NCI-H345 treated with DMSO at 0.1 percent for 48 hours (cell line): ENCODE data around the gene ACOX3.
A peak's percentile ranks its signal among the peaks of the same experiment; 100 is the strongest.
"Not testable (repeated sequence)": the region's sequence is repeated elsewhere in the genome, so short reads cannot be mapped to it uniquely, and the experiment has no call there.

Experiments used
- DNase-seq: peaks from one replicate; lab custom pipeline; 2025; ENCODE audit not compliant: unreplicated experiment; lab: John Stamatoyannopoulos, UW

Gene ACOX3

DNA sequence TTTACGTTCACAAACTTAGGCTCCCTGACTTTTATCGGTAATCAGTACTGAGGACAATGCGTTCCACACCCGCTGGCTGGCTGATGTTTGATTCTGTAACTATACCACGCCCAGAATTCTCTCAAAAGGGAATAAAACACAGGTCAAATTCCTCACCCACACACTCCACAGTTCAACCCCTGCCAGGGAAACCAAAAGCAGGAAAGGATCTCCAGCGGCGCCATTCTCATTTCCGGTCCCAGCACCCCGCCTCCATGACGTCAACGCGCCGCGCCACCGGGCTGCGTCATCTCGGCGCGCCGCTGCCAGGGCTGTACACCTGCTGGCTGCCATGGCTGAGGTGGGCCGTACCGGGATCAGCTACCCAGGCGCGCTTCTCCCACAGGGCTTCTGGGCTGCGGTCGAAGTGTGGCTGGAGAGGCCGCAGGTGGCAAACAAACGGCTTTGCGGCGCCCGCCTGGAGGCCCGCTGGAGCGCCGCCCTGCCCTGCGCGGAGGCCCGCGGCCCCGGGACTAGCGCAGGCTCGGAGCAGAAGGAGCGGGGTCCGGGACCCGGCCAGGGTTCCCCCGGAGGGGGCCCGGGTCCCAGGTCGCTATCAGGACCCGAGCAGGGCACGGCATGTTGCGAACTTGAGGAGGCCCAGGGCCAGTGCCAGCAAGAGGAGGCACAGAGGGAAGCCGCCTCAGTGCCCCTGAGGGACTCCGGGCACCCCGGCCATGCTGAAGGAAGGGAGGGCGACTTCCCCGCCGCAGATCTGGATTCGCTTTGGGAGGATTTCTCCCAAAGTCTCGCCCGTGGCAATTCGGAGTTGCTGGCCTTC is at the start of gene ACOX3, which contains the start of gene TRMT44:
TSS of gene ACOX3 (minus strand) at position 232 of the 820 bp plus-strand sequence. CDS start 24,202 bp downstream, outside the sequence.
TSS of gene TRMT44 (plus strand) at position 286 of the 820 bp plus-strand sequence. CDS start at position 332, 46 bp downstream.
- DNase-seq = peak; percentile 44

DNA sequence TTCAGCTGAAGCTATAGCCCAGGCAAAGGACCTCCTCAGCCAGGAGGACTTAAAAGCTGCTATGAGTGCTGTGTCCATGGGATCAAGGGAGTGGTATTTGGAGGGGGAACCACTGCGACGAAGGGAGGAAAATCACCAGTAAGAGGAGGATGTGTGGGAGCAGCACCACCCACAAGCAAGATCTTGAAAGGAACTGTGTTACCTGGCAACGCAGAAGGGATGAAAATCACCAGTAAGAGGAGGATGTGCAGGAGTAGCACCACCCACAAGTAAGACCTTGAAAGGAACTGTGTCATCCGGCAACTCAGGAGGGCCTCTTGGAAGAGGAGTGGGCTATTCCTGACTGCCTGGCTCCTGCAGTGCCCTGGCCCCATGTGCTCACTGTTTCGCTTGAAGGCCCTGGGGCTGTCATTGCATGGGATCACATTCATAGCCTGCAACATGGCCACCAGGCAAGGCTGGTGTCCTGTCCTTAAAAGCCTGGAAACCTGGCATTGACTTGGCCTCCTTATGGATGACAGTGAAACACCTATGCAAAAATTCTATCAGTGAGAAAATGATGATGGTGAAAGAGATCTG is 48.4 kb upstream of the ACOX3 start:
- no peak for DNase-seq

DNA sequence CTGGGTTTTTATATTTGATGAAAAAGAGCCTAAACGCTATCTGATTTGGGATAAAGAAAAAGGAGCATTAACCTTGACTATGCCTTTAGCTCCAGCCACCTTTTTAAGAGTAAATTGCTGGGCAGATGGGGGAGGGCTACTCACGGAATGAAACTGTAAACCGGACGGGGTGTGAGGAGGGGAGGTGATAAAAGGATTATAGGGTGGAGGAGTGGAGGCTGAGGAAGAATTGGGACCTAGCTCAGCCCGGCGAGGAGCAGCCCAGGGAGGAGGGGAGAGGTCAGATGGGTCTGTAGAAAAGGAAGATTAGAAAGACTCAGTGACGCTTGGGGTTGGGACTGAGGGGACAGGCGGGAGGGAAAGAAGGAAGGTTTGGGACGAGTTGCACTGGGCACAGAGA is 46.1 kb upstream of the ACOX3 start:
- DNase-seq = not testable (repeated sequence)

DNA sequence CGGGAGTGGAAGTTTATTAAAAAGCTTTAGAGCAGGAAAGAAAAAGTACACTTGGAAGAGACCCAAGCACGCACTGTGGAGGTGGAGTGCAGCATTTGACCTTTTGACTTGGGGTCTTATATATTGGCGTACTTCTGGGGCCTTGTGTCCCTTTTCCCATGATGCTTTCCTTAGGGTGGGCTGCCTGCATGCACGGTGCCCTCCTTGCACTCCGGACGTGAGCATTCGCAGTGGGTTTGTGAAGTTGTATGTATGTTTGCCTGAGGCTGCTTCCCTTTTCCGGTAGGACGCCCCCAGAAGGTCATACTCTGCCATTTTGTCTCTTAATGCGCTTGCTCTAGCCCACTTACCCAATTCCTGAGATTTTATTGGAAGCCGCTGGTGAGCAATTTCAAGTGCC is 39.7 kb upstream of the ACOX3 start:
- DNase-seq = no peak

DNA sequence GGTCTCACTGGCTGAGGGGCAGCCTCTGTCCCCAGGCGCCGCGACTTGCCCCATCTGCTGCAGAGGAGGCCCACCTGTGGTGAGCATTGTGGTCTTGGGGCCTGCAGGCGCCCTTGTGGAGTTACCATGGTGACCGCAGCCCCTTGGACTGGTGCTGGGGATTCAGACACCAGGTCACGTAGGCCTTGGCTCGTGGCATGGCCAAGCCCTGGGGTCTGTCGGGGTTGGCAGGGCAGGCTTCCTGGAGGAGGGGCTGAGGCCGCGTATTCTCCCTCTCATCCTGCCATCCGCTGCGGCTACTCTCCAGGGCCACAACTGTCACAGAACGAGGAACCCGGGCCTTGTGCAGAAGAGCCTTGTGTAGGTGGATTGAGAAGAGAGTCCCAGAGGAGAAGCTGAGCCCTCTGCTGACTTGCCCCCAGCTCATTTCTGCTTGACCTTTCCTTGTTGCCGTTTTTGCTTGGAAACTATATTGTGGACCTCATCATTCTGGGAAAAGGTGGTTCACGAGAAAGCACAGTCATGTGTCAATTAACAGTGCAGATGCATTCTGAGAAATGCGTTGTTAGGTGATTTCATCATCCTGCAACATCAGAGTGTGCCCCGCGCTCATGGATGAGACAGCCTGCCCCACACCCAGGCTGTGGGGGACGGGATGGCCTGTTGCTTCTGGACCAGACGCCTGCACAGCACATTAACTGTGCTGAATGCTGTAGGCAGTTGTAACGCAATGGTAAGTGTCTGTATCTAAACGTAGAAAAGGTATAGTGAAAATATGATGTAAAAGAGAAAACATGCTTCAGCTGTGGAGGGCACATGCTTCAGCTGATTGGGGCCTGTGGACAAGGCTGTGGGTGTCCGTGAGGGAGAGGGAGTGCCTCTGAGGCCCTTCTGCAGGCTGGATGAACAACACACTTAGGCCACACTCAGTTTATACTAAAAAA is 38.5 kb upstream of the ACOX3 start:
- DNase-seq = no peak

DNA sequence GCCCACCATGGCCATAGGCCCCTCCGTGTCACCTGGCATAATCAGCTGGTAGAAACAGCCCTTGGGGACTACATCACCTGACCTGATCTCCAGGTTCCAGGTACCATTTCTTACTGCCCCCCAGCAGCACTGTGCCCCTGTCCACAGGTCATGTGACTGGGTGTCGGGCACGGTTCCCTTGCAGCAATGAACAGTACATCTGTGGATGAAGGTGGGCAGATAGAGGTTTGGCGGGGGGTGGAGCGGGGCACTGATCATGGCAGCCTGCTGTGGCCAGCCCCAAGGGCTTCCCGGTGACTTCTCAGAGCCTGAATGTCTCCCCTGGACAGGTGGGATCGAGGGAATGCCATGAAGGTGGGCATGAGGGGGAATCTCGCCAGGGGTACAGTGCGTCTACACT is 37.8 kb upstream of the ACOX3 start:
- no peak for DNase-seq

DNA sequence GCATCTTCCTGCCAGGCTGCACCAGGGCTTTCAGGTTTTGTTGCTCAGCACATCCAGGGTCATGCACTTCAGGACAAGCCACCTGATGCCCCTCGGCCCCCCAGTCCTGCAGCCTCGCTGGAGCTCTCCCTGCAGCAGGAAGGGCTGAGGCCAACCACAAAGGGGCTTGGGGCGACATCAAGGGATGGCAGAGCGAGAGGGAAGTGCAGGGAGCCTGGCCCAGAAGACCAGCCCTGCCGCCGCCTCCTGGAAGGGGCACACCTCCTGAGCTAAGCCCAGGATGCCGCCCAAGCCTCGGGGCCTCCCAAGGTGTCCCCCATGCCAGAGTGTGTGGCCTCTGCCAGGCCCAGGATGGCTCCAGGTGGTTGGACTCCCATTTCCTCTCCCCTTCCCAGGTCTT is 37.2 kb upstream of the ACOX3 start:
- DNase-seq = no peak

DNA sequence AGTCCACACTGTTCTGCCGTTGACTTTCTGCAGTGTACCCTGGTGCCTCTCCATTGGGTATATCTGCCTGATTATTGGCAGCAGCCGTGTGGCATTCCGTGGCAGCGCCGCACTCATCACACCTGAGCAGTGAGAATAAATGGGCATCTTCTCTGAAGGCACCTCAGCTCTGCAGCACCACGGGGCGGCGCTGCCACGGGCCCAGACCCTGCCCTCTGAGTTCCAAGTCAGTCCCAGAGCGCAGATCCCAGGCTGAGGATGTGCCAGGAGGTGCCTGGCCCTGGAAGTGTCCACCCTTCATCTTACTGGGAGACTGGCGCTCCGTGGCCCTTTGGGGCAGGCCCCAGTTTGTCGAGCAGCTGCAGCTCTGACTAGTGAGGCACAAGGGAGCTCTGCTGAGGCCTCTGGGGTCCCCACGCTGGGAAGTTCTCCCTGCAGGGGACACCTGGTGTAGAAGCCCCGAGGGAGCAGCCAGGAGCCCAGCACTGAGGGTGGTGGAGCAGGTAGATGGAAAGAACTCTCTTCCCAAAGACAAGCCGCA is 36.6 kb upstream of the ACOX3 start:
- no peak for DNase-seq

DNA sequence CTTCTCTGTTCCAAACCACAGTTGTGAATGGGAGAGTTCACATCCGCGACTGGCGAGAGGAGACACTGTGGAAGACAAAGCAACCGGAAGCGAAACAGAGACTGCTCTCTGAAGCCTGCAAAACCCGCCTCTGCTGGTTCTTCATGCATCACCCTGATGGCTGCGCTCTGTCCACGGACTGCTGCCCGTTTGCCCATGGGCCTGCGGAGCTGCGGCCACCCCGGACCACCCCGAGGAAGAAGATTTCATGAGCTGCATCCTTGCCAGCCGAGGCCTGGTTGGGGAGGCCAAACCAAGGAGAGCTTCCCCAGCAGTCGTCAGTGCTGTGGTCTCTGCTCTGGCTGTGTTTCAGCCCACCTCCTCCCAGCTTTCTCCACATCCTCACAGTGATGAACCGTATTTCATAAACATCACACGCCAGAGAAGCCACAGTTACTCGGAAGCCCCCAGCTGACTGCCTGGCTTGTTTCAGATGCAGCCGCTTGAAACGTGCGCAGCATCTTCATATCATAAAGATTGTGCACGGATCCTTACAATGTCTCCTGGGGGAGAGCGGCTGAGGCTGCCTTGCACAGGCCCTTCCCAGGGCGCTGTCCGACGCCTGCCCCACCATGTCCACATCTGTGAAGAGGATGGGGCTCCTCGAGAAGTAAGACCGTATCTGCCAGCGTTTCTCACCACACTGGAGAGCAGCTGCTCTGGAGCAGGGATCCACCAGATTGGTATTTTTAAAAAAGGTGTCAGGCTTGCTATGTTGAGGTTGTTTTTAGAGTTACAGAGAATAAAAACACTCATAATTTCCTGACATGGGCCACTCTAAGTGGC is 35.4 kb upstream of the ACOX3 start:
- DNase-seq = no peak

DNA sequence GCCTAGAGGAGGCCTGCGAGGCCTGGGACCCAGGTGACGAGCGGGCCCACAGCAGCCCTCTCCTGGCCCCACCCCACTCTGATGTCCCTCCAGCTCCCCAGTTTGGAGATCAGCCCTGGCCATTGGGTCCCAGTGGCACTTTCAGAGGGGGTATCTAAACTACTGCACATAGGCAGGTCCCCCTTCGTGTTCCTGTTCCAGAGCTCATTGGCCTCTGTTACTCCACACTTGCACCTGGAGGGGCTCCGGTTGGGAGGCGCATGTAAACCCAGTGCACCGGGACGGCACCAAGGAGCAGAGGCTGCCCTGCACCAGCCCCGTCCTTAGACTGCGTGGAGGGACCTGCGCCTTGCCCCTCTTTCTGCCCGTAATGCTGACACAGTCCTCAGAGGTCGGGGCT is 34.3 kb upstream of the ACOX3 start:
- no peak for DNase-seq

DNA sequence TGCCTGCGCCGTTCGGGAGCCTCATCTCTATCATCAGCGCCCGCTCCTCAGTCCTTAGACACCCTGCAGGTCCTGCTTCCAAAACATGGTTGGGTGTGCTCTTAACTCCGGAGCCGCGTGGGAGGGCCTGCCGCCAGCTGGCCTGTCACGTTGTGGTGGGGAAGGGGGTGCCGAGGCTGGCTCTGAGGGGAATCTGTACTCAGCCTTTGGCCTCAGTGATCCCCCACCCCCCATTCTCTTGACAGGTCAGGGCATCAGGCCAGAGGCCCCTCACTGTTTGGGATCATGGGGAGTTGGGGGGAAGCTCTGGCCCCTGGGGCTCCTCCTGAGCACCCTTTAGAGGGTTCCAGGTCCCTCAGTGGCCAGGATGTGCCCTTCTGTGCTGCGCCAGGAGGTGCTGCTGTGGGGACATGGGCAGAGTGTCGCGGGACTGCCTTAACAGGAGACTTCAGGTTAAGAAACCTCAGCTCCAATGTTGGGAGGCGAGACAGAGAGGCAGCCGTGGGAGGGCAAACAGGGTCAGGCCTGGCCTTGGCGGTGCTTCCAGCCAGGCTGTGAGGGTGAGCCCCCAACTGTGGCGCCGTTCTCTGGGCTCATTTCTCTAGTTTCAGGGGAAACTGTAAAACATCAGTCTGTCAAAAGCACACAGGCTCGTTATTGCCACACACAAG is 33.5 kb upstream of the ACOX3 start:
- no peak for DNase-seq

DNA sequence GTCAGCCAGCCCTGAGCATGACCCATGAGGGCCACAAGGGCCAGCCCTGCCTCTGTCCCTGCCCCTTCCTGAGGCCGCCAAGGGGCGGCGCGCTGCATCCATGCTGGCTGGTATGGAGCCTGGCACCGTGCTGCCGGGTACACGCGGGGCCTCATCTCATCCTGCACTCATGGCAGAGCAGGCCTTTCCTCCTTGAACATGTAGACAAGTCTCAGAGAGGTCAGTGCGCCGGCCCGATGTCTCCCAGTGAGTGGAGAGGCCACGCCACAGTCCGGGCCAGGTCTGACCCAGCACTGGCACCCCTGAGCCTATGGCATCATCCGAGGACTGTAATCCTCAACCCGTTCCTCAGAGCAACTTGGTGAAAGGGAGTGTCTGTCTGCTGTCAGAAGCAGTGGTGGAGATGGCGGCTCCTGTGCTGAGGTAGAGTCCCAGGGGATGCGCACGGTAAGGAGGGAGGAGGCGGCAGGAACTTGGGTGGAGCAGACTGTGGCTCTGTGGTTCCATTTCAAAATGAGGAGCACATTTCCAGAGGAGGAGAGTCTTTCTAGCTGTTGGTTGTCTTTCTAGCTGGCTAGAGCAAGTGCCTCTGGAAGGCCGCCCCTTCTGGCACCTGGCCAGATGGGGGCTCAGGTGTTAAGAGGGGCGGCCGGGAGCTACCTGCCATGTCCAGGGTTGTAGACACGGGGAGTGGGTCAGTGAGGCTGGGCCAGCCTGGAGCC is 32.8 kb upstream of the ACOX3 start:
- DNase-seq = no peak

DNA sequence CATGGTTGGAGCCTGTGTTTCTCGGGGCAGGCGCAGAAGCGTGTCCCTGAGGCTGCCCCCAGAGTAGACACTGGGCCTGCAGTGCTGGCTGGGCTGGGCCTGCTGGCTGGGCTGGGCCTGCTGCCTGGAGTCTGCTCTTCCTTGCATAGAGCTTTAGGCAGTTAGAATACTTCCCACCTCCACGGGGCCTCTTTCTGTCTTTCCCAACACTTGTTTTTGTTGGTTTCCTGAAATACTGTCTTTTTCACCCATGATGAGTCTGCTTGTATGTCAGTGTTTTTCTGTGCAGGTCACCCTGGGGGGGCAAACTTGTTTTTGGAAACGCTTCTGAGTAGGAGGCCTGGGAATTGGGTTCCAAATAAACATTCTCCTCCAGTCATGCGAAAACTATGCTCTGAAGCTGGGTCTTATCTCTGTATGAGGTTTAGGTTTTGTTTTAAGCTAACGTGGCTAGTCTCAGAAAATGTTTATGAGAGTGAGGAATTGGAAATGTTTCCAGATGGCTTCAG is 32.2 kb upstream of the ACOX3 start:
- DNase-seq = no peak

DNA sequence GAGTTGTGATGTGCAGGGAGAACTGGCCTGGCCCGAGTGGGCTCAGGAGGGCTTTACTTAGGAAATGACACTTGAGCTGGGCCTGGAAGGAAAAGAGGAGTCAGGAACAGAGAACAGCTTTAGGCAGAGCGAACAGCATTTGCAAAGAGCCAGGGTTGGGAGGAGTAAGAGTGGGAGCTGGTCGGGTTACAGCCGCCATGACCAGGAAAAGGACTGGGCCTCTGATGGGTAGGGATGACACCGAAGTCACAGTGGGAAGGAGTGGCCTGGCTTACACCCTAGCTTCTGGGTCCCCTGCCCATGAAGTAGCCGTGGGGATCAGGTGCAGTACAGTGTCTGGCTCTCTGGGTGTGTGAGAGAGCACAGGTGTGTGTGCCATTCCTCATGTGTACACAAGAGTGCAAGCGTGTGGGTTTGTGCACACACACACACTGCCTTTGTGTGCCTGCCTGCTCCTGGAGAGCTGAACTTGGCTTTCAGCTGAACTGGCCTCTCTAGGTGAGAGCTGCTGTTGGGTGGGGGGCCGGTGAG is 31.7 kb upstream of the ACOX3 start:
- DNase-seq = no peak

DNA sequence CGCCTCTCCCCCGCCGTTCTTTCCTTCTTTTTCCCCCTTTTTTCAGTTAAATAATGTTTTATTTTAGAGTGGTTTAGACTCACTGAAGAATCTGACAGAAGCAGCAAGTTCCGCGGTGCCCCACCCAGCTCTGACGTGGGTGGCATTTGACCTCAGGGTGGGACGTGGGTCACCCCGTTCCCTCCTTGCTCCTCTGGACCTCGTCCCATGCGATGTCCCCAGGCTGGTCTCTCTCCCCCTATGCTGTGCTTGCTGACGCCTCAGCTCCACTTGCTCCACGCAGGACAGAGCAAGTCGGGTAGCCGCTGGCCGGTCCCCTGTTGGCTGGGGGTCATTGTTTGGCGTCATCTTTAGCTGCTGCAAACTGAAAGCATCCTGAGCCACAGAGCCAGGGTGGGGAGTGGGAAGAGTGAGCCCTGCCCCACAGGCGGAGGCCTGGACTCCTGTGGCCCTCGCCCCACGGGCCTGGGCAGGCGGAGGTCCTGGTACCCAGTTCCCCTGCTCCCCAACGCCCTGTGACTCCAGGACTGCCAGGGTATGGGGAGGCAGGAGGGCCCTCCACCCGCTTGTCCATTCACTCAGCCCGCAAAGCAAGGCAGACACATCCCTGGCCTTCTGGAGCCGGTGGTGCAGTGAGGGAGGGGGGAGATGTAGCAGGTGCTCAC is 30.8 kb upstream of the ACOX3 start:
- DNase-seq = no peak

DNA sequence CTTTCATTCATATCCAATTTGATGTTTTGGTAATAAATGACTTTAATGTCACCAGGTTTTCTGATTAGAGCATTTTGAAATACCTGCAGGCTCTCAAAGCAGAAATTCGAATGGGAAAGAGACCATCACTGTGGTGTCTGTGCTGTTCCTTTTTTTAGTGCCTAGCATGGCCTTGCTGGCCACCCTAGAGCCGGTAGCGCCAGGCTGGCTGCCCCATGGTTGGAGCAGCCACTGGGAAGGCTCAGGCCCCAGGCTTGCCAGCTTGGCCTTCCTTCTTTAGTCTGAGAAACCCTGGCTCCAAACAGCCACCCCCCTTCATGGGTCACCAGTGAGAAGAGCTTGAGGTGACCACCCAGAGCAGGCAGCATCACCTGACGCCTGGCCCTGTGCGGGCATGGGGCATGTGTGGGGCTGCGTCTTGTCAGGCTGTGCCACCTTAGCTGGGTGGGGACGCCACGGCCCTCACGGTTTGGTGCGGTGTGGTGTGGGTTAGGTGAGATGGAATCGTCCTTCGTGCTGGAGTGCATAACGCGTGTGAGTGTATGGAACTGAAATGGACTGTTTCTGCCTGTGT is 30.0 kb upstream of the ACOX3 start:
- DNase-seq = no peak

DNA sequence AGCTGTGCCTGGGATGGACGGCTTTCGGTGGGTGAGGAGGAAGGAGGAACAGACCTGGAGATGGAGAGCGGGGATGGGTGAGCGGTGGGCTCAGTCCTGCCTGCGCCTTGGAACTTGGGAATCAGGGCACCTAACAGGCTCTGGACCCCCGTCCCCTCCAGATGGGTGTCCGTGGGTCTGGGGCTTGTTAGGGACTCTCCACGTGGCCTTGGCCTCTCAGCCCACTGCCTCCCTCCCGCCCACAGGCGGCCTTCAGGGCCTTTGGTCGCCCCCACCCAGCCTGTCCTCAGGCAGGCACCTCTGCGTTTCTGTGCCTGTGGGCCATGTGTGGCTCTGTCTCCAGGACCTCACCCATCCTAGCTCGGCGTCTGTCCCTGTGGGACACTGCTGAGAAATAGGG is 29.0 kb upstream of the ACOX3 start:
- DNase-seq = no peak
